HEK293 (cell line): ENCODE results near the gene MTFR1L.

Source experiments
- BCL6B ChIP-seq: fragments of 450-650 bp; formaldehyde crosslinking; IDR thresholded peaks from 2 replicates; pipeline ENCODE4 v1.5.1; 2017; ENCODE audit warnings: missing biosample characterization, missing genetic modification characterization
- GLIS2 ChIP-seq: fragments of 450-650 bp; formaldehyde crosslinking; IDR thresholded peaks from 2 replicates; pipeline ENCODE4 v1.5.1; 2016; ENCODE audit warnings: missing biosample characterization, missing genetic modification characterization
- IKZF3 ChIP-seq: fragments of 450-650 bp; IDR thresholded peaks from 2 replicates; pipeline ENCODE4 v1.5.0; 2018; ENCODE audit warnings: missing biosample characterization, mild to moderate bottlenecking, missing genetic modification characterization, moderate library complexity
- KLF1 ChIP-seq: fragments of 450-650 bp; formaldehyde crosslinking; IDR thresholded peaks from 2 replicates; pipeline ENCODE4 v1.5.1; 2016; ENCODE audit warnings: missing biosample characterization, missing genetic modification characterization
- MZF1 ChIP-seq: fragments of 450-650 bp; formaldehyde crosslinking; IDR thresholded peaks from 2 replicates; pipeline ENCODE4 v1.5.1; 2017; ENCODE audit warnings: missing biosample characterization, missing genetic modification characterization, borderline replicate concordance
- SETDB1 ChIP-seq: IDR thresholded peaks from one replicate; pipeline ENCODE4 v1.6.1; 2017; ENCODE audit warnings: mild to moderate bottlenecking, low read length, moderate library complexity, mixed read lengths; ENCODE audit not compliant: insufficient read length
- TRIM28 ChIP-seq: IDR thresholded peaks from 2 replicates; pipeline ENCODE4 v1.6.1; 2011; ENCODE audit warnings: low read length, control low read depth, borderline replicate concordance
- ZNF114 ChIP-seq: fragments of 450-650 bp; formaldehyde crosslinking; IDR thresholded peaks from 2 replicates; pipeline ENCODE4 v1.5.0; 2017; ENCODE audit warnings: missing biosample characterization, missing genetic modification characterization
- ZNF146 ChIP-seq: fragments of 450-650 bp; formaldehyde crosslinking; IDR thresholded peaks from 2 replicates; pipeline ENCODE4 v1.5.1; 2016; ENCODE audit warnings: missing biosample characterization, missing genetic modification characterization
- ZNF2 ChIP-seq: fragments of 450-650 bp; formaldehyde crosslinking; IDR thresholded peaks from 2 replicates; pipeline ENCODE4 v1.5.1; 2016; ENCODE audit warnings: missing biosample characterization, missing genetic modification characterization
- ZNF211 ChIP-seq: fragments of 450-650 bp; formaldehyde crosslinking; IDR thresholded peaks from 2 replicates; pipeline ENCODE4 v1.5.1; 2016; ENCODE audit warnings: low read depth, missing biosample characterization, missing genetic modification characterization
- ZNF239 ChIP-seq: fragments of 450-650 bp; formaldehyde crosslinking; IDR thresholded peaks from 2 replicates; pipeline ENCODE4 v1.5.1; 2016; ENCODE audit warnings: missing biosample characterization, missing genetic modification characterization
- ZNF248 ChIP-seq: fragments of 450-650 bp; formaldehyde crosslinking; IDR thresholded peaks from 2 replicates; pipeline ENCODE4 v1.5.1; 2017; ENCODE audit warnings: missing biosample characterization, missing genetic modification characterization
- ZNF335 ChIP-seq: fragments of 450-650 bp; formaldehyde crosslinking; conservative IDR thresholded peaks from 2 replicates; pipeline ENCODE4 v1.5.1; 2016; ENCODE audit warnings: missing biosample characterization, missing genetic modification characterization
- ZNF354C ChIP-seq: fragments of 450-650 bp; formaldehyde crosslinking; IDR thresholded peaks from 2 replicates; pipeline ENCODE4 v1.5.1; 2016; ENCODE audit warnings: missing biosample characterization, missing genetic modification characterization, low read depth, borderline replicate concordance
- ZNF398 ChIP-seq: fragments of 450-650 bp; formaldehyde crosslinking; IDR thresholded peaks from 2 replicates; pipeline ENCODE4 v1.5.1; 2017; ENCODE audit warnings: missing biosample characterization, missing genetic modification characterization
- ZNF449 ChIP-seq: fragments of 450-650 bp; formaldehyde crosslinking; IDR thresholded peaks from 2 replicates; pipeline ENCODE4 v1.5.1; 2017; ENCODE audit warnings: missing biosample characterization, mild to moderate bottlenecking, missing genetic modification characterization, moderate library complexity
- ZNF48 ChIP-seq: fragments of 450-650 bp; formaldehyde crosslinking; IDR thresholded peaks from 2 replicates; pipeline ENCODE4 v1.5.1; 2016; ENCODE audit warnings: missing biosample characterization, missing genetic modification characterization
- ZNF510 ChIP-seq: fragments of 450-650 bp; formaldehyde crosslinking; IDR thresholded peaks from 2 replicates; pipeline ENCODE4 v1.5.1; 2018; ENCODE audit warnings: mild to moderate bottlenecking, missing genetic modification characterization, missing biosample characterization; ENCODE audit not compliant: insufficient replicate concordance
- ZNF518A ChIP-seq: fragments of 450-650 bp; formaldehyde crosslinking; conservative IDR thresholded peaks from 2 replicates; pipeline ENCODE4 v1.5.1; 2016; ENCODE audit warnings: low read depth, missing biosample characterization, missing genetic modification characterization
- ZNF529 ChIP-seq: fragments of 450-650 bp; formaldehyde crosslinking; IDR thresholded peaks from 2 replicates; pipeline ENCODE4 v1.5.1; 2017; ENCODE audit warnings: missing genetic modification characterization, missing biosample characterization; ENCODE audit not compliant: insufficient replicate concordance
- ZNF560 ChIP-seq: fragments of 450-650 bp; formaldehyde crosslinking; IDR thresholded peaks from 2 replicates; pipeline ENCODE4 v1.5.1; 2017; ENCODE audit warnings: missing biosample characterization, missing genetic modification characterization, borderline replicate concordance
- ZNF580 ChIP-seq: fragments of 450-650 bp; formaldehyde crosslinking; IDR thresholded peaks from 2 replicates; pipeline ENCODE4 v1.5.1; 2016; ENCODE audit warnings: missing biosample characterization, missing genetic modification characterization
- ZNF610 ChIP-seq: fragments of 450-650 bp; formaldehyde crosslinking; IDR thresholded peaks from 2 replicates; pipeline ENCODE4 v1.5.1; 2016; ENCODE audit warnings: missing biosample characterization, missing genetic modification characterization, borderline replicate concordance
- ZNF692 ChIP-seq: fragments of 450-650 bp; formaldehyde crosslinking; IDR thresholded peaks from 2 replicates; pipeline ENCODE4 v1.5.1; 2016; ENCODE audit warnings: missing biosample characterization, missing genetic modification characterization
- ZSCAN18 ChIP-seq: fragments of 450-650 bp; formaldehyde crosslinking; IDR thresholded peaks from 2 replicates; pipeline ENCODE4 v1.5.1; 2016; ENCODE audit warnings: missing biosample characterization, missing genetic modification characterization

The MTFR1L gene

GRCh38 chr1:25875154-25875855 lies 55.6 kb downstream of the MTFR1L start, which contains the start of gene PAQR7 (continued):
- TF ChIP-seq ZNF449 (no peak), ZNF560 (no peak), ZNF610 (no peak), BCL6B (no peak), ZNF510 (tag by site-specific recombination) (no peak), ZNF529 (tag by site-specific recombination) (no peak), ZNF146 (tag by site-specific recombination) (0 out of 2 replicates have a peak, but pooled peaks have one; percentile 24), ZSCAN18 (tag by site-specific recombination) (no peak), ZNF48 (tag by site-specific recombination) (no peak), ZNF2 (tag by site-specific recombination) (0 out of 2 replicates have a peak, but pooled peaks have one; percentile 19), SETDB1 (no peak), ZNF692 (tag by site-specific recombination) (0 out of 2 replicates have a peak, but pooled peaks have one; percentile 25), ZNF211 (no peak), ZNF114 (no peak), ZNF354C (tag by site-specific recombination) (no peak), ZNF239 (tag by site-specific recombination) (no peak), TRIM28 (no peak), KLF1 (peak; percentile 38), GLIS2 (tag by site-specific recombination) (no peak), ZNF335 (tag by site-specific recombination) (peak; percentile 73), IKZF3 (no peak), MZF1 (tag by site-specific recombination) (no peak; the same call in 1 of the 2 replicates), ZNF580 (tag by site-specific recombination) (no peak), ZNF248 (tag by site-specific recombination) (no peak), ZNF398 (tag by site-specific recombination) (no peak; the same call in 1 of the 2 replicates), ZNF518A (tag by site-specific recombination) (no peak)
